DOHH2 (cell line): ENCODE data around the gene CENPN.

Experiments
- EZH2phosphoT487 ChIP-seq: fragments of 200-600 bp; sonication (generic); IDR thresholded peaks from 2 replicates; pipeline ENCODE4 v1.6.1; 2017; ENCODE audit warnings: borderline replicate concordance, mild to moderate bottlenecking, antibody characterized with exemption, low read length, moderate library complexity, mixed read lengths
- TF ChIP-seq, protein P1 (sequence below): fragments of 200-600 bp; sonication (generic); IDR thresholded peaks from one replicate; pipeline ENCODE4 v1.5.1; 2014; ENCODE audit warnings: antibody characterized with exemption, mild to moderate bottlenecking, low read depth, low read length; ENCODE audit not compliant: poor library complexity, severe bottlenecking

GRCh38 chr16:81000873-81001272 lies 6.1 kb upstream of the CENPN start:
- TF ChIP-seq, protein P1, sequence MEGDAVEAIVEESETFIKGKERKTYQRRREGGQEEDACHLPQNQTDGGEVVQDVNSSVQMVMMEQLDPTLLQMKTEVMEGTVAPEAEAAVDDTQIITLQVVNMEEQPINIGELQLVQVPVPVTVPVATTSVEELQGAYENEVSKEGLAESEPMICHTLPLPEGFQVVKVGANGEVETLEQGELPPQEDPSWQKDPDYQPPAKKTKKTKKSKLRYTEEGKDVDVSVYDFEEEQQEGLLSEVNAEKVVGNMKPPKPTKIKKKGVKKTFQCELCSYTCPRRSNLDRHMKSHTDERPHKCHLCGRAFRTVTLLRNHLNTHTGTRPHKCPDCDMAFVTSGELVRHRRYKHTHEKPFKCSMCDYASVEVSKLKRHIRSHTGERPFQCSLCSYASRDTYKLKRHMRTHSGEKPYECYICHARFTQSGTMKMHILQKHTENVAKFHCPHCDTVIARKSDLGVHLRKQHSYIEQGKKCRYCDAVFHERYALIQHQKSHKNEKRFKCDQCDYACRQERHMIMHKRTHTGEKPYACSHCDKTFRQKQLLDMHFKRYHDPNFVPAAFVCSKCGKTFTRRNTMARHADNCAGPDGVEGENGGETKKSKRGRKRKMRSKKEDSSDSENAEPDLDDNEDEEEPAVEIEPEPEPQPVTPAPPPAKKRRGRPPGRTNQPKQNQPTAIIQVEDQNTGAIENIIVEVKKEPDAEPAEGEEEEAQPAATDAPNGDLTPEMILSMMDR: no peak
- no peak for TF ChIP-seq EZH2phosphoT487
